Activated CD4-positive, alpha-beta T cell treated with anti-CD3 and anti-CD28 coated beads, Interleukin-2, amount 50 U/mL, for 16 hours (primary cell): Measurements from ENCODE around the gene BCL2.

Experiments
- DNase-seq: peaks from one replicate; pipeline ENCODE4 v3.0.0-alpha.2; 2020

The BCL2 gene

GRCh38 chr18:63178971-63179370 lies 140.6 kb downstream of the BCL2 start:
- DNase-seq = no peak

- no peak for DNase-seq
These were observed 141.4 kb downstream of the BCL2 start for GRCh38 chr18:63177919-63178821.

GRCh38 chr18:63177259-63177658 lies 142.3 kb downstream of the BCL2 start:
- DNase-seq = no peak

- no peak for DNase-seq
These were observed 144.3 kb downstream of the BCL2 start for GRCh38 chr18:63175264-63175663.

- no peak for DNase-seq
These were observed 145.6 kb downstream of the BCL2 start for GRCh38 chr18:63173983-63174382.

GRCh38 chr18:63169853-63170252 lies 149.7 kb downstream of the BCL2 start:
- DNase-seq = no peak

- no peak for DNase-seq
These were observed 151.3 kb downstream of the BCL2 start for GRCh38 chr18:63168287-63168686.

- no peak for DNase-seq
These were observed 153.4 kb downstream of the BCL2 start for GRCh38 chr18:63166142-63166541.

GRCh38 chr18:63164396-63164795 lies 155.2 kb downstream of the BCL2 start:
- DNase-seq = no peak

- DNase-seq = no peak
These were observed 157.1 kb downstream of the BCL2 start for GRCh38 chr18:63162271-63163014.

GRCh38 chr18:63161761-63162195 lies 157.8 kb downstream of the BCL2 start:
- DNase-seq = peak; percentile 96

GRCh38 chr18:63161032-63161760 lies 158.4 kb downstream of the BCL2 start:
- peak; percentile 92 for DNase-seq

GRCh38 chr18:63160172-63160995 lies 159.2 kb downstream of the BCL2 start:
- DNase-seq = no peak

GRCh38 chr18:63159590-63159989 lies 160.0 kb downstream of the BCL2 start:
- DNase-seq = peak; percentile 57

GRCh38 chr18:63158676-63159291 lies 160.8 kb downstream of the BCL2 start:
- DNase-seq = peak; percentile 86

- DNase-seq = no peak
These were observed 161.4 kb downstream of the BCL2 start for GRCh38 chr18:63158012-63158631.

GRCh38 chr18:63157293-63158011 lies 162.1 kb downstream of the BCL2 start:
- DNase-seq = peak; percentile 42

GRCh38 chr18:63155910-63156773 lies 163.4 kb downstream of the BCL2 start:
- DNase-seq = no peak

GRCh38 chr18:63155169-63155852 lies 164.3 kb downstream of the BCL2 start:
- DNase-seq = peak; percentile 89
